ENCODE measurements around the gene SLFN12.

SLFN12 gene

DNA sequence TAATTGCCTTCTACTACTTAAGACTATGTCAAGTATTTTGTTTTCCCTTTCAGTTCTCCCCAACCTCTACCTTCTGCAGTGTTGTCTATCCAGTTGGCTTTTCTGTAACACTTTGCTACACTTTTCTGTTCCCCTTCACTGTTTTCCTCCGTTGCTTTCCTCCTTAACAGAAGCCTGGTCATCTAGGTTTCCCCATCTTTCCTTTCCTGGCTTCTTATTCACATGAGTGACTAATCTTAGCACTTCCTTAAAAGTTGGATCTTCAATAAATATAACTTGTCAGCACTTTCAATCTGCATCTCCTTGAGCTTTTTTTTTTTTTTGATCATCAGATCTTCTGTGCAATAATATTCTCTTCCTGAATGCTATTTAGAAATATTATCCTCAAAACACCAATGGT, 56.1 kb downstream of the SLFN12 start:
- H3K27ac ChIP-seq (ENCODE audit: low read depth, low read length) = no peak overlapping the region
- H3K27me3 ChIP-seq (ENCODE audit: control insufficient read depth in 1 of 2, insufficient read depth in 2 of 2, low read length in 2 of 2) = peaks cover 12 to 17% of the 10 kb centered on the region in 2 donors
- no peak overlapping the region for H3K4me3 ChIP-seq (ENCODE audit: low read depth in 1 of 2, low read length in 2 of 2)
- no peaks in the 10 kb centered on the region for H3K36me3 ChIP-seq (ENCODE audit: control insufficient read depth in 1 of 2, insufficient read depth in 2 of 2, low read length in 2 of 2)
- H3K9ac ChIP-seq (ENCODE audit: low read depth in 1 of 2, low read length in 2 of 2) = no peak overlapping the region
- H3K9me3 ChIP-seq (ENCODE audit: control insufficient read depth in 1 of 2, low read length in 2 of 2) = no peaks in the 10 kb centered on the region
- H3K4me1 ChIP-seq (ENCODE audit: control insufficient read depth in 1 of 2, insufficient read depth in 2 of 2, low read length in 2 of 2) = no peaks in the 10 kb centered on the region

DNA sequence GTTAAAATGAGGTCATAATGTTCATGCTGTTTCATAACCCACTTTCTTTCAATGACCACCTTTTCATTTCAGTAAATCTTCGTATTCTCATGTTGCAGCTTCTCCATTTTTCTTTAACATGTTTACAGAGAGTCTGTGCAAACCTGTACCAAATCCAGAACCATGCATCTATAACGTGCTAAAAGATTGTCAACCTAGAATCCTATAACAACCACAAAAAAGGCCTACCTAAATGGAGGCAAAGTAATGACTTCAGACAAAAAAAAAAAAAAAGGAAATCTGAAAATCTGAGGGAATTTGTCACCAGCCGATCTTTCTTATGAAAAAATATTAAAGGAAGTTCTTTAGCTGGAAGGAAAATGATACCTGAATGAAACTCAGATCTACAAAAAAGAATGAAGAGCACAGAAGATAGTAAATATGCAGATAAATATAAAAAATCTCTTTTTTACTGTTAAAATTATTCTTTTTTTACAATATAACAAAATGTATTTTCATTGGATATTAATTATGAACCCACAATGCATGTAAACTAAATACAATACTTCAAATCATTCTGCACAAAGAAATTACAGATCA, 57.4 kb downstream of the SLFN12 start:
- no peaks in the 10 kb centered on the region for H3K36me3 ChIP-seq (ENCODE audit: control insufficient read depth in 1 of 2, insufficient read depth in 2 of 2, low read length in 2 of 2)
- H3K27ac ChIP-seq (ENCODE audit: low read depth, low read length) = peak overlapping the region; percentile 83
- peak overlapping the region; percentile 75 to 82 for H3K4me3 ChIP-seq (ENCODE audit: low read depth in 1 of 2, low read length in 2 of 2)
- H3K4me1 ChIP-seq (ENCODE audit: control insufficient read depth in 1 of 2, insufficient read depth in 2 of 2, low read length in 2 of 2) = no peaks in the 10 kb centered on the region
- H3K27me3 ChIP-seq (ENCODE audit: control insufficient read depth in 1 of 2, insufficient read depth in 2 of 2, low read length in 2 of 2) = peaks cover 12 to 17% of the 10 kb centered on the region in 2 donors
- H3K9ac ChIP-seq (ENCODE audit: low read depth in 1 of 2, low read length in 2 of 2) = peak overlapping the region; percentile 78 to 86
- peaks cover 0 to 5% of the 10 kb centered on the region in 2 donors for H3K9me3 ChIP-seq (ENCODE audit: control insufficient read depth in 1 of 2, low read length in 2 of 2)

DNA sequence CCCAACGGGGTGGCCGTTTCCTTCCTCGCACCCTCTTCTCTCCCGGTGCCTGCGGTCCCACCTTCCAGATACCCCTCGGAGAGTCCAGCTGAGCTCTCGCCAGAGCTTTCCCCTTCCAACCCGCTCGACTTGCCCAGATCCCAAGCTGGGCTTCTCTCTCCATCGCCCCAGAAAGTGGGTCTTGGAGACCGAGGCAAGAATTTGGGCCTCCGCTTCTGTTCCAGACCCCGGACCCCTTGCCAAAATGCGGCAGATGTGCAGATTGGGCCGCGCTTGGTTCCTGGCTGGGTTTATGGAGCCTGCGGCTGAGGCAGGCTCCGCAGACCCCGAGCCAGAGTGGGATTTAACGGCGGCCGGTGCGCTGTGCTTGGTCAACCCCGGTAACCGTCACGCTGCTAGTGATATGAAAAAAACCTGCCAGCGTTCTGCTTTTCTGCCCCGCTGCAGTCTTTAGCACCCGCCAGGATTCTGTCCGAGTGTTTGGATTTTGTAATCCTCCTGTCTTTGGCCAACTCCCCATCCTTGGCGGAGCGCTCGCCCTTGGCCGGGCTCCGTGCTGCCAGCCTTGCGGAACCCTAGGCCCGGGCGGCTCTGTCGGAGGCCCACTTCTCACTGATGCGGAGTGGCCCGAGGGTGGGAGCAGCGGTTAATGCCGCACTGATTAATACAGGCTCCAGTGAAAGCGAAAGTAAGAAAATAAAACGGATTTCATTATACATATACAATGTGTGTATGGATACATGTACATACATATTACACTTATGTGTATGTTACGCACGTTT, 58.1 kb downstream of the SLFN12 start:
- Histone ChIP-seq H3K27me3 (ENCODE audit: control insufficient read depth in 1 of 2, insufficient read depth in 2 of 2, low read length in 2 of 2) (peaks cover 12 to 17% of the 10 kb centered on the region in 2 donors), H3K36me3 (ENCODE audit: control insufficient read depth in 1 of 2, insufficient read depth in 2 of 2, low read length in 2 of 2) (no peaks in the 10 kb centered on the region), H3K27ac (ENCODE audit: low read depth, low read length) (peak overlapping the region; percentile 83), H3K4me1 (ENCODE audit: control insufficient read depth in 1 of 2, insufficient read depth in 2 of 2, low read length in 2 of 2) (no peaks in the 10 kb centered on the region), H3K9me3 (ENCODE audit: control insufficient read depth in 1 of 2, low read length in 2 of 2) (peaks cover 0 to 6% of the 10 kb centered on the region in 2 donors), H3K9ac (ENCODE audit: low read depth in 1 of 2, low read length in 2 of 2) (peak overlapping the region; percentile 78 to 86), H3K4me3 (ENCODE audit: low read depth in 1 of 2, low read length in 2 of 2) (peak overlapping the region; percentile 75 to 82)

DNA sequence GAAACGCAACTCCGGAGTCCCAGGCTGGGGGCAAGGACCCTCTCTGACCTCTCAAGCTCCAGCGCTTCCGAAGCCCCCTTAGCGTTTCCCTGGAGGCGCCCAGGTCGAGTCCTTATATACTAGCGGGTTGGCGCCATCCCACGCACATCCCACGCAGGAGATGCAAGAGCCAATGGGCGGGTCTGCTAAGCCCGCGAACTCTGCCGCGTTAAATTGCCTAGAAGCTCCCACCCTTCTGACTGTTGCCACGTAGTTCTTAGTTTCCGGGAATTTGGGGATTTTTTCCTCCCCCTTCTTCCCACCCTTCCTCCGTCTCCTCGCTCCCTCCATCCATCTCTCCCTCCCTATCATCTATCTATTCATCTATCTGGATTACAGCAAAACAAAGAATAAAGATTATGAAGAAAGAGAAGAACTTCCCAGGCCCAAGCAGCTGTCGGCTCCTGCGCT, 58.7 kb downstream of the SLFN12 start, which contains the start of gene SLFN11:
Gene SLFN11 (minus strand): TSS at position 88 of the 450 bp plus-strand sequence. CDS start 9,814 bp downstream, outside the sequence.
- H3K4me3 ChIP-seq (ENCODE audit: low read depth in 1 of 2, low read length in 2 of 2) = peak within 1 kb of the TSS; percentile 75 to 82
- H3K36me3 ChIP-seq (ENCODE audit: control insufficient read depth in 1 of 2, insufficient read depth in 2 of 2, low read length in 2 of 2) = no peaks in the 10 kb centered on the region
- peaks cover 0 to 2% of the 10 kb centered on the region in 2 donors for H3K4me1 ChIP-seq (ENCODE audit: control insufficient read depth in 1 of 2, insufficient read depth in 2 of 2, low read length in 2 of 2)
- H3K27ac ChIP-seq (ENCODE audit: low read depth, low read length) = peak within 1 kb of the TSS; percentile 83
- H3K9me3 ChIP-seq (ENCODE audit: control insufficient read depth in 1 of 2, low read length in 2 of 2) = peaks cover 0 to 6% of the 10 kb centered on the region in 2 donors
- H3K27me3 ChIP-seq (ENCODE audit: control insufficient read depth in 1 of 2, insufficient read depth in 2 of 2, low read length in 2 of 2) = peaks cover 12 to 17% of the 10 kb centered on the region in 2 donors
- peak within 1 kb of the TSS; percentile 78 to 86 for H3K9ac ChIP-seq (ENCODE audit: low read depth in 1 of 2, low read length in 2 of 2)

DNA sequence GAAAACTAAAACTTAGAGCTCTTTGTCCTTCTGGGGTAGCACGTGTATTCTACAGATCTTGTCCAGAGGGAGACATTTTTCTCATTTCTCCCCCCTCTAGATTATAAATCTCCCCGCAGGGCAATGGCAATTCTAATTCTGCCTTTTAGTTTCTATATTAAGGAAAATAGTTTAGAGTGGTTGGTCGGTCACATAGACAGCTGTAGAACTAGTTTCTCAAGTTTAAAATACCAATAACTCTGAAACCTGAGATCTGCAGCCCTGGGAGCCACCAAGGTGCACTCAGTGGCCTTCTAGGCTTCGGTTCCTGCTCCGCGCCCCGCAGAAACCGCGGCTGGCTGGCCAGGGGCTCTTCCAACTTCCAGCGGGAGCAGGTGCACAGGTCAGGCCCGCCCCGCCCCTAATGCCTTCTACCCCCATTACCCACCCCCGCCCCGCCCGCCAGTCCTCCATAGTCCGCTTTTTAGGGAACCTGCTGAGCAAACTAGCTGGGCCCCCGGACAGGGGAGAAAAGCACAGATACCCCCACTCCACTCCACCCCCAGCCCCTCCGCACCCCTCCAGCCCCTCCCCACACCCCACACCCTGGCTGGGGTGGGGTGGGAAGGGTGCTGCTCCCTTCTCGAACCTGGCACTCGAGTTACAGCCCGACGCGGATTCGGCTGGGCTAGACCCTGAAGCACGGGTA, 59.3 kb downstream of the SLFN12 start:
- Histone ChIP-seq H3K36me3 (ENCODE audit: control insufficient read depth in 1 of 2, insufficient read depth in 2 of 2, low read length in 2 of 2) (no peaks in the 10 kb centered on the region), H3K9ac (ENCODE audit: low read depth in 1 of 2, low read length in 2 of 2) (peak overlapping the region; percentile 78 to 86), H3K4me1 (ENCODE audit: control insufficient read depth in 1 of 2, insufficient read depth in 2 of 2, low read length in 2 of 2) (peaks cover 0 to 7% of the 10 kb centered on the region in 2 donors), H3K27ac (ENCODE audit: low read depth, low read length) (peak overlapping the region; percentile 83), H3K27me3 (ENCODE audit: control insufficient read depth in 1 of 2, insufficient read depth in 2 of 2, low read length in 2 of 2) (peaks cover 12 to 17% of the 10 kb centered on the region in 2 donors), H3K9me3 (ENCODE audit: control insufficient read depth in 1 of 2, low read length in 2 of 2) (peaks cover 0 to 6% of the 10 kb centered on the region in 2 donors), H3K4me3 (ENCODE audit: low read depth in 1 of 2, low read length in 2 of 2) (peak overlapping the region; percentile 75 to 82)

DNA sequence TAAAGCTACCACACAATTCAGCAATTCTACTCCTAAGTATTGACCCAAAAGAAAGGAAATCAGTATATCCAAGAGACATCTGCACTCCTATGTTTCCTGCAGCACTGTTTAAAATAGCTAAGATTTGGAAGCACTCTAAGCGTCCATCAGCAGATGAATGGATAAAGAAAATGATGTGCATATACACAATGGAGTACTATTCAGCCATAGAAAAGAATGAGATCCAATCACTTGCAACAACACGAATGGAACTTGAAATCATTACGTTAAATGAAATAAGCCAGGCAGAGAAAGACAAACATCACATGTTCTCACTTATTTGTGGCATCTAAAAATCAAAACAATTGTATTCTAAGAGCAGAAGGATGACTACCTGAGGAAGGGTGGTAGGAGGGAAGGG, 60.4 kb downstream of the SLFN12 start:
- H3K9ac ChIP-seq (ENCODE audit: low read depth in 1 of 2, low read length in 2 of 2) = no peak overlapping the region
- peaks cover 0 to 7% of the 10 kb centered on the region in 2 donors for H3K4me1 ChIP-seq (ENCODE audit: control insufficient read depth in 1 of 2, insufficient read depth in 2 of 2, low read length in 2 of 2)
- H3K36me3 ChIP-seq (ENCODE audit: control insufficient read depth in 1 of 2, insufficient read depth in 2 of 2, low read length in 2 of 2) = no peaks in the 10 kb centered on the region
- no peak overlapping the region for H3K4me3 ChIP-seq (ENCODE audit: low read depth in 1 of 2, low read length in 2 of 2)
- no peak overlapping the region for H3K27ac ChIP-seq (ENCODE audit: low read depth, low read length)
- peaks cover 12 to 17% of the 10 kb centered on the region in 2 donors for H3K27me3 ChIP-seq (ENCODE audit: control insufficient read depth in 1 of 2, insufficient read depth in 2 of 2, low read length in 2 of 2)
- peaks cover 0 to 6% of the 10 kb centered on the region in 2 donors for H3K9me3 ChIP-seq (ENCODE audit: control insufficient read depth in 1 of 2, low read length in 2 of 2)

DNA sequence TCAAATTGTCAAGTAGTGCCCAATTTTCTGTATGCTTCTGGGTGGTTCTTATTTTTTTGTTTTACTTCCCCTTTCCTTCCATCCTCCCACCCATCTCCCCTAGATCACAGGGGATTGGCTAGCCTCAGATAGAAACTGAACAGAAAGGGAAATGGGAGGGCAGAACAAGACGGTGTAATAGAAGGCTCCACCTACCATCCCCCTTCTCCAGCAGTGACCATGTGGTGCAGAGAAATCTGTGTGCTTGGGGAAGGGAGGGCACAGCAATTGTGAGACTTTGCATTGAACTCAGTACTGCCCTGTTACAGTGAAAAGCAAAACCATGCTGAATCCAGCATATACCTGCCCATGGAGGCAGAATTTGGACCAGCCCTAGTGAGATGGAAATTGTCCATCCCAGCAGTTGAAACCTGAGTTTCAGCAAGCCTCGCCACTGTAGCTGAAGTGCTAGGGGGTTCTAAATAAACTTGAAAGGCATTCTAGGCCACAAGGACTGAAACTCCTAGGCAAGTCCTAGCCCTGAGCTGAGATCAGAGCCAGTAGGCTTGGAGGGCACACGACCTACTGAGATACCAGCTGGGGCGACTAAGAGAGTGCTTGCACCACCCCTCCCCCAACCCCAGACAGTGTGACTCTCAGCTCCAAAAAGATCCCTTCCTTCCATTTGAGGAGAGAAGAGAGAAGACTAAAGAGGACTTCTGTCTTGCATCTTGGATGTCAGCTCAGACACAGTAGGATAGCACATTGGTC, 64.0 kb downstream of the SLFN12 start:
- Histone ChIP-seq H3K36me3 (ENCODE audit: control insufficient read depth in 1 of 2, insufficient read depth in 2 of 2, low read length in 2 of 2) (peaks cover 0 to 3% of the 10 kb centered on the region in 2 donors), H3K4me1 (ENCODE audit: control insufficient read depth in 1 of 2, insufficient read depth in 2 of 2, low read length in 2 of 2) (peaks cover 0 to 7% of the 10 kb centered on the region in 2 donors), H3K9me3 (ENCODE audit: control insufficient read depth in 1 of 2, low read length in 2 of 2) (peaks cover 0 to 6% of the 10 kb centered on the region in 2 donors), H3K27ac (ENCODE audit: low read depth, low read length) (no peak overlapping the region), H3K27me3 (ENCODE audit: control insufficient read depth in 1 of 2, insufficient read depth in 2 of 2, low read length in 2 of 2) (no peaks in the 10 kb centered on the region), H3K4me3 (ENCODE audit: low read depth in 1 of 2, low read length in 2 of 2) (peak overlapping the region in 1 of 2 donors; percentile 18), H3K9ac (ENCODE audit: low read depth in 1 of 2, low read length in 2 of 2) (no peak overlapping the region)

DNA sequence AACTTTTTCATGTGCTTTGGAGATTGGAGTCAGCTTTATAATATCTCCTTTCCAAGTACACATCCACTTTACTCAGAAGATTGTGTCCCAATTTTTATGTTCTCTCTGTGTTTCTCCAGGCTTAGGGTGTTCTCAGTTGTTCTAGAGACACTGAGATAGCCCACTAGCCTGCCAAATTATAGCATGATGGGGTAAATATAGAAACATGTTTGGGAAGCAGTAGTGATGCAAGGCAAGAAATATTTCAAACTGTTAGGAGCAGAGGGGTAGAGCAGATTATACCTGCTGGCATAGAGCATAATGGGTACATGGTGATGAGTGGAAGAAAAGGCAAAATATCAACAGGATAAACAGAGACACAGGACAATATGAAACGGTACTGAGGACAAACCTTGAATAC, 71.3 kb downstream of the SLFN12 start:
- H3K9me3 ChIP-seq (ENCODE audit: control insufficient read depth in 1 of 2, low read length in 2 of 2) = no peaks in the 10 kb centered on the region
- no peak overlapping the region for H3K27ac ChIP-seq (ENCODE audit: low read depth, low read length)
- no peaks in the 10 kb centered on the region for H3K4me1 ChIP-seq (ENCODE audit: control insufficient read depth in 1 of 2, insufficient read depth in 2 of 2, low read length in 2 of 2)
- H3K9ac ChIP-seq (ENCODE audit: low read depth in 1 of 2, low read length in 2 of 2) = no peak overlapping the region
- H3K36me3 ChIP-seq (ENCODE audit: control insufficient read depth in 1 of 2, insufficient read depth in 2 of 2, low read length in 2 of 2) = peaks cover 0 to 10% of the 10 kb centered on the region in 2 donors
- H3K4me3 ChIP-seq (ENCODE audit: low read depth in 1 of 2, low read length in 2 of 2) = no peak overlapping the region
- no peaks in the 10 kb centered on the region for H3K27me3 ChIP-seq (ENCODE audit: control insufficient read depth in 1 of 2, insufficient read depth in 2 of 2, low read length in 2 of 2)

Measured in duodenal mucosa (tissue), 2 donors.